Chondrocyte (in vitro differentiated cells): ENCODE results near the gene SLC9A3. TPM values are rescaled to one million over a fixed set of nuclear protein-coding genes. Genes with fewer than 3 reads are reported as not detected.

Experiments used
- DNase-seq: peaks from one replicate; pipeline ENCODE4 v3.0.0; 2021; ENCODE audit warnings: mixed read lengths, low spot score
- H3K27ac Mint-ChIP-seq: one replicate; pipeline ENCODE4 v1.8.0; 2021; ENCODE audit warnings: mild to moderate bottlenecking, moderate library complexity, mixed read lengths; ENCODE audit not compliant: unreplicated experiment
- H3K27me3 Mint-ChIP-seq: 2 replicates; pipeline ENCODE4 v1.8.0; 2021; ENCODE audit warnings: low read depth, mixed read lengths
- H3K36me3 Mint-ChIP-seq: 2 replicates; pipeline ENCODE4 v1.8.0; 2021; ENCODE audit warnings: low read depth, mixed read lengths
- H3K4me1 Mint-ChIP-seq: 2 replicates; pipeline ENCODE4 v1.8.0; 2021; ENCODE audit warnings: low read depth, mild to moderate bottlenecking, mixed read lengths
- H3K4me3 Mint-ChIP-seq: one replicate; pipeline ENCODE4 v1.8.0; 2021; ENCODE audit warnings: mild to moderate bottlenecking, moderate library complexity, mixed read lengths; ENCODE audit not compliant: unreplicated experiment
- H3K9me3 Mint-ChIP-seq: 2 replicates; pipeline ENCODE4 v1.8.0; 2021; ENCODE audit warnings: low read depth, mixed read lengths
- total RNA-seq: library from RNA; stranded (reverse); gene quantifications from 3 replicates; pipeline ENCODE4 v1.2.1, GENCODE V29; 2021
- TF ChIP-seq, protein P1 (sequence below): fragments of 200-600 bp; sonication (generic); IDR thresholded peaks from 2 replicates; pipeline ENCODE4 v1.5.0; 2021; ENCODE audit warnings: antibody characterized with exemption, mild to moderate bottlenecking, moderate library complexity

The SLC9A3 gene
- total RNA-seq, 1 donor from 2014 or later: 0.95 TPM

DNA sequence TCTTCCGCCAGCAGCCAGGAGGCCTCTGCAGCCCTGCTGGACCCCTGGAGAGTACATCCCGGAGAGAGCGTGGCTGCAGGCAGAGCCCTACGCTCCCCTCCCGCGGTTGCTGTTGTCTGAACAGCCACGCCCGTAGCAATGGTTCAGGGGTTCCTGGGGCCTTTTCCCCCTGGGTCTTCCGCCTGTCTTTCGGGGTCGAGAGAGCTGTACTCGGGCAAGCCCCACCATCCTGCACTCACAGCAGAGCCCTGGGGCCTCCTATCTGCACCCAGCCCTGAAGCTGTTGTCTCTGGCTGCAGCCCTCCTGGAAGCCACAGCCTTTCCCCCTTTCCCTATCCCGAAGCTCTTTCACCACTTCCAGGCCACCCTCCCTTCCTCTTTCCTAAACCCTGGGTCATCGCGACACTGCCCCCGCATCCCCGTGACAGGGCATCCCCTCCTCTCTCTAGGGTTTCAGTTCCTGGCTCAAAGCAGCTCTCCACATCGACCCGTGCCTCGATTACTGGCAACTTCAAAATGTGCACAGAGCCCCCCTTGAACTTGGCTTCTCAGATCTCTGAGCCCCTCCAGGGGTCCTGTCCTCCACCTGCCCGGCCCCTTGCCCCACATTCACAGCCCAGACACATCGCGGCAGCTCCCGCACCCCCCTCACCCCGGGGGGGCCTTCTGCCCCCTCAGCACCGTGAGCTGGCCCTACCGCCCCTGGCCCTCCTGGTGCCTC lies 44.0 kb upstream of the SLC9A3 start:
- H3K27ac Mint-ChIP-seq: no peak overlapping the region
- TF ChIP-seq, protein P1, sequence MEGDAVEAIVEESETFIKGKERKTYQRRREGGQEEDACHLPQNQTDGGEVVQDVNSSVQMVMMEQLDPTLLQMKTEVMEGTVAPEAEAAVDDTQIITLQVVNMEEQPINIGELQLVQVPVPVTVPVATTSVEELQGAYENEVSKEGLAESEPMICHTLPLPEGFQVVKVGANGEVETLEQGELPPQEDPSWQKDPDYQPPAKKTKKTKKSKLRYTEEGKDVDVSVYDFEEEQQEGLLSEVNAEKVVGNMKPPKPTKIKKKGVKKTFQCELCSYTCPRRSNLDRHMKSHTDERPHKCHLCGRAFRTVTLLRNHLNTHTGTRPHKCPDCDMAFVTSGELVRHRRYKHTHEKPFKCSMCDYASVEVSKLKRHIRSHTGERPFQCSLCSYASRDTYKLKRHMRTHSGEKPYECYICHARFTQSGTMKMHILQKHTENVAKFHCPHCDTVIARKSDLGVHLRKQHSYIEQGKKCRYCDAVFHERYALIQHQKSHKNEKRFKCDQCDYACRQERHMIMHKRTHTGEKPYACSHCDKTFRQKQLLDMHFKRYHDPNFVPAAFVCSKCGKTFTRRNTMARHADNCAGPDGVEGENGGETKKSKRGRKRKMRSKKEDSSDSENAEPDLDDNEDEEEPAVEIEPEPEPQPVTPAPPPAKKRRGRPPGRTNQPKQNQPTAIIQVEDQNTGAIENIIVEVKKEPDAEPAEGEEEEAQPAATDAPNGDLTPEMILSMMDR: no peak
- peaks cover 12% of the 10 kb centered on the region for H3K9me3 Mint-ChIP-seq
- H3K4me1 Mint-ChIP-seq: peaks cover 5% of the 10 kb centered on the region
- peaks cover 4% of the 10 kb centered on the region for H3K36me3 Mint-ChIP-seq
- peaks cover 20% of the 10 kb centered on the region for H3K27me3 Mint-ChIP-seq
- DNase-seq: peak; percentile 77
- no peak overlapping the region for H3K4me3 Mint-ChIP-seq

DNA sequence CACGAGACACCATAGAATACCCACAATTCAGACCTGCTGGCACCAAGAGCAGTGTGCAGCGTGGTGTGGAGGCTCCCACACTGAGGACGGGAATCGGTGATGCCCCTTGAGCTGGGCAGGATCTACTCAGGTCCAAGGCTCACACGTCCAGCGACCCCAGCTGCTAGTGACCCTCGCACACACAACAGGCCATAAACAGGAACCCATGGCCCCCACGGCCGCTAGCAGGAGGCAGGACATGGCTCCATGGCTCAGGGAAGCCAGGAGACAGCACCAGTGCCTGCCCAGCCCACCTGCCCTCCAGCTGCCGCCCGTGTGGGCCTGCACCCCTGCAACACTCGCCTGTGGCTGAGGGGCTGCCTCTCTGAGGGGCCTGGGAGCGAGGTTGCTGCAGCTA lies 43.4 kb upstream of the SLC9A3 start:
- TF ChIP-seq, protein P1: no peak
- DNase-seq: no peak
- peaks cover 20% of the 10 kb centered on the region for H3K27me3 Mint-ChIP-seq
- H3K9me3 Mint-ChIP-seq: peaks cover 12% of the 10 kb centered on the region
- peaks cover 4% of the 10 kb centered on the region for H3K36me3 Mint-ChIP-seq
- H3K27ac Mint-ChIP-seq: no peak overlapping the region
- H3K4me1 Mint-ChIP-seq: peaks cover 5% of the 10 kb centered on the region
- H3K4me3 Mint-ChIP-seq: no peak overlapping the region

DNA sequence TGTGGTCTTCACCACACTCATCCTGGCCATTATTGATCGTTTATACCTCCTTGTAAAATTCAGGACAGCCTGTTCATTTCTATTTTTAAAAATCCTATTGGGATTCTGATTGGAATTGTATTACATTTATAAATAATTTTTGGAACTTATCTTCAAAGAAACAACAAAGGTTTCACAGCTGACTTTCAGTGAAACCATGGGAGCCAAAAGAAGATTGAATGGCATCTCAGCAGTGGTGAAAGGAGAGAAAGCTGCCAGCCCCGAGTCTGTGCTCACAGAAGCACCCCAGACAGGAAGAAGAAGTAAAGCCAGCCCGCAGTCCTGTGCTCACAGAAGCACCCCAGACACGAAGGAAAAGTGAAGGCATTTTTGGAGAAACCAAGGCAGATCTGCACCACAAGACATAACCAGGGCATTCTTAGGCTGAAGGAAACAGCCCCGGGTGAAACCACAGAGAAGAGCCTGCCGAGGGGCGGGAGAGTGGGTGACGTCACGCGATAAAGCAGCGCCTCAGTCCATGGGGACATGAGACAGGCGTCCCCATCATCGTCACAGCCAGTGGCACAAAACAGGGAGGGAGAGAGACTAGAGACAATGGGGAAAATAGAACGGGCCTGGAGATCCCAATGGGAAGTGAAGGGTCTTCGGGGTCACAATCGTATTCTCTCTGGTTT lies 42.5 kb upstream of the SLC9A3 start:
- H3K27ac Mint-ChIP-seq: no peak overlapping the region
- TF ChIP-seq, protein P1: no peak

DNA sequence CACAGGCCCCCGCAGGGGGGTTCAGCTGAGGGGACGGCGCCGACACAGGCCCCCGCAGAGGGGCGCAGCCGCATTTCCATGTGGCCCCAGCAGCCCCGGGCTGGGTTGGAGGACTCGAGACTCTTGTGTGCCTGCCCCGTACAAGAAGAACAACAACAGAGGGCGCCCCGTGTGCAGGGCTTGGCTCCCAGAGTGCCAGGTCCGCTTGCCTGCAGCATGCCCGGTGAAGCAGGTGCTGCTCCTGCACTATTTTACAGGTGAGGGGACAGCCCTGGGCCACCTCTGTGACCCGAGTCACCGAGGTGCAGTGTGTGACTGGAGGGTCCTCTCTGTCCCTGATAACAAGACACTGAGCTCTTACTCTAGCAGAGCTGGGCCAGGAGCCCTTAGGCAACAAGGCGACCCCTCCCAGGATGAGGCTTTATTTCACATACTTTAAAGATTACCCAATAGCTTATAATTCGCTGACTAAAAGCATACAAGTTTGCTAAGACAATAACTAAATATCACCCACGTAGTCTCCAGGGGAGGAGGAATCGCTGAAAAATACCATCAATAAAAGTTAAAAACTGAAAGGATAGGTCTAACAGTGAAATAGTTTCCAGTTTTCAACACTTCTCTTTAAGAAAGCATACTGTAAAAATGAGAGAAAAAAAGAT lies 41.7 kb upstream of the SLC9A3 start:
- Mint-ChIP-seq H3K4me1 (peaks cover 5% of the 10 kb centered on the region), H3K9me3 (peaks cover 12% of the 10 kb centered on the region), H3K4me3 (no peak overlapping the region), H3K27me3 (peaks cover 17% of the 10 kb centered on the region), H3K36me3 (peaks cover 4% of the 10 kb centered on the region), H3K27ac (no peak overlapping the region)
- peak; percentile 61 for DNase-seq
- TF ChIP-seq, protein P1: no peak

More for the DNA sequence above, 42.5 kb upstream of the SLC9A3 start:
- peak; percentile 39 for DNase-seq
- H3K36me3 Mint-ChIP-seq: peaks cover 4% of the 10 kb centered on the region
- H3K9me3 Mint-ChIP-seq: peaks cover 12% of the 10 kb centered on the region
- H3K27me3 Mint-ChIP-seq: peaks cover 17% of the 10 kb centered on the region
- H3K4me1 Mint-ChIP-seq: peaks cover 5% of the 10 kb centered on the region
- no peak overlapping the region for H3K4me3 Mint-ChIP-seq

DNA sequence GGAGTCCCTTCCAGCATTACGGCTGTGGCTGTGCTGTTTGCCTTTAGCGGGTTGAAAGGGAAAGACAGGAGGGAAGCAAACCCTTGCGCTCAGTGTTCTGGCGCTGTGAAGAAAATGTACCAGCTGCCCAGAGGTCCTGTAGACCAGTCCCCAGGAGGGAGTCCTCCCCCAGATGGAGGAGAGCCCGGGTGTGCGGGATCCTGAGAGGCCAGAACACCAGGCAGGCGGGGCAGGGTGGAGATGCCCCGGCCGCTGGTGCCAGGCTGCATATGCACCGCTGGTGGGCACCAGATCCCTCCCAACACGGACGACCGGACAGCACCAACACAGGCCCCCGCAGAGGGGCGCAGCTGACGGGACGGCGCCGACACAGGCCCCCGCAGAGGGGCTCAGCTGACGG lies 37.2 kb upstream of the SLC9A3 start:
- H3K36me3 Mint-ChIP-seq: no peaks in the 10 kb centered on the region
- TF ChIP-seq, protein P1: no peak
- peaks cover 3% of the 10 kb centered on the region for H3K9me3 Mint-ChIP-seq
- H3K27me3 Mint-ChIP-seq: peaks cover 6% of the 10 kb centered on the region
- no peak overlapping the region for H3K27ac Mint-ChIP-seq
- H3K4me3 Mint-ChIP-seq: no peak overlapping the region
- DNase-seq: no peak
- peaks cover 5% of the 10 kb centered on the region for H3K4me1 Mint-ChIP-seq
